CD14-positive monocyte (primary cell): ENCODE data around the gene TMEM87A. TPM values are rescaled to one million over a fixed set of nuclear protein-coding genes. Genes with fewer than 3 reads are reported as not detected.

Experiments
- DNase-seq, 3 donors: peaks; one replicate each; pipeline ENCODE4 v3.0.0-alpha.2; 2011 to 2022
- H2AFZ ChIP-seq: 2 replicates; pipeline ENCODE4 v1.6.0; 2012; ENCODE audit warnings: mild to moderate bottlenecking, low read depth, low read length, inconsistent platforms; ENCODE audit not compliant: insufficient read depth, poor library complexity, severe bottlenecking
- H3K27ac ChIP-seq, 2 donors: 1 replicate in 1 of 2; 2 replicates in 1 of 2; pipeline ENCODE4 v1.5.1; 2012 to 2013; ENCODE audit warnings: low read length in 2 of 2, control low read depth in 1 of 2, inconsistent platforms in 1 of 2, low read depth in 1 of 2, mild to moderate bottlenecking in 1 of 2
- H3K27me3 ChIP-seq, 2 donors: one replicate each; pipeline versions ENCODE4 v1.6.0 to v1.6.1; 2011 to 2013; ENCODE audit warnings: low read length in 2 of 2; ENCODE audit not compliant: control insufficient read depth in 2 of 2, insufficient read depth in 2 of 2
- H3K36me3 ChIP-seq, 2 donors: replicated peaks in 1 of 2; 1 replicate in 1 of 2; 2 replicates in 1 of 2; pipeline versions ENCODE4 v1.5.1 to v1.6.1; 2012 to 2013; ENCODE audit warnings: low read length in 2 of 2, control low read depth in 1 of 2, inconsistent platforms in 1 of 2, mild to moderate bottlenecking in 1 of 2; ENCODE audit not compliant: insufficient read depth in 2 of 2, control insufficient read depth in 1 of 2
- H3K4me1 ChIP-seq, 2 donors: 1 replicate in 1 of 2; 2 replicates in 1 of 2; pipeline versions ENCODE4 v1.5.1 to v1.6.1; 2012 to 2013; ENCODE audit warnings: low read length in 2 of 2, control low read depth in 1 of 2, inconsistent platforms in 1 of 2, mild to moderate bottlenecking in 1 of 2, moderate library complexity in 1 of 2; ENCODE audit not compliant: insufficient read depth in 2 of 2, control insufficient read depth in 1 of 2
- H3K4me2 ChIP-seq: replicated peaks from 2 replicates; pipeline ENCODE3; 2012; ENCODE audit warnings: low read length, moderate library complexity, mild to moderate bottlenecking; ENCODE audit not compliant: poor library complexity, severe bottlenecking; ENCODE audit errors: extremely low read depth
- H3K4me3 ChIP-seq, 3 experiments: fragments of 200-600 bp in 1 of 3; sonication (generic) in 1 of 3; replicated peaks in 1 of 3; 1 replicate in 2 of 3; 2 replicates in 1 of 3; pipeline ENCODE4 v1.5.1; 2011 to 2013; ENCODE audit warnings: low read length in 3 of 3, mild to moderate bottlenecking in 3 of 3, control low read depth in 2 of 3, low read depth in 2 of 3, inconsistent platforms in 1 of 3, moderate library complexity in 1 of 3
- H3K79me2 ChIP-seq: 2 replicates; pipeline ENCODE4 v1.6.0; 2012; ENCODE audit warnings: mild to moderate bottlenecking, control low read depth, inconsistent platforms, low read length, moderate library complexity; ENCODE audit not compliant: insufficient read depth
- H3K9ac ChIP-seq: 2 replicates; pipeline ENCODE4 v1.6.0; 2017; ENCODE audit warnings: low read length, mild to moderate bottlenecking; ENCODE audit not compliant: insufficient read depth, poor library complexity, severe bottlenecking
- H3K9me3 ChIP-seq, 2 donors: replicated peaks in 1 of 2; 1 replicate in 1 of 2; 2 replicates in 1 of 2; pipeline versions ENCODE4 v1.5.1 to v1.6.1; 2012 to 2013; ENCODE audit warnings: low read length in 2 of 2, control low read depth in 1 of 2; ENCODE audit not compliant: control insufficient read depth in 1 of 2, insufficient read depth in 1 of 2
- H4K20me1 ChIP-seq: 2 replicates; pipeline ENCODE4 v1.6.0; 2012; ENCODE audit warnings: mild to moderate bottlenecking, low read length, control low read depth, moderate library complexity; ENCODE audit not compliant: insufficient read depth
- H3K27ac Mint-ChIP-seq, 7 donors: one replicate each; pipeline ENCODE4 v1.8.0; 2020; ENCODE audit warnings: mild to moderate bottlenecking in 7 of 7, mixed read lengths in 7 of 7, moderate library complexity in 6 of 7, inconsistent platforms in 2 of 7
- H3K27me3 Mint-ChIP-seq, 3 donors: one replicate each; pipeline ENCODE4 v1.8.0; 2021 to 2022; ENCODE audit warnings: low read depth in 3 of 3, mild to moderate bottlenecking in 3 of 3, mixed read lengths in 3 of 3, moderate library complexity in 3 of 3, inconsistent platforms in 1 of 3
- H3K36me3 Mint-ChIP-seq, 2 donors: one replicate each; pipeline ENCODE4 v1.8.0; 2020; ENCODE audit warnings: mixed read lengths in 2 of 2, inconsistent platforms in 1 of 2, mild to moderate bottlenecking in 1 of 2
- H3K4me1 Mint-ChIP-seq: one replicate; pipeline ENCODE4 v1.8.0; 2020; ENCODE audit warnings: mild to moderate bottlenecking, mixed read lengths
- H3K4me3 Mint-ChIP-seq, 2 donors: one replicate each; pipeline ENCODE4 v1.8.0; 2020; ENCODE audit warnings: mild to moderate bottlenecking in 2 of 2, mixed read lengths in 2 of 2, moderate library complexity in 1 of 2
- H3K9me3 Mint-ChIP-seq, 7 donors: one replicate each; pipeline ENCODE4 v1.8.0; 2020 to 2022; ENCODE audit warnings: mixed read lengths in 7 of 7, mild to moderate bottlenecking in 6 of 7, moderate library complexity in 6 of 7, inconsistent platforms in 2 of 7
- CTCF ChIP-seq: fragments of 200-600 bp; IDR thresholded peaks from one replicate; pipeline ENCODE4 v1.8.0; 2022; ENCODE audit warnings: antibody characterized with exemption, mild to moderate bottlenecking
- whole genome bisulfite sequencing: methylation state at CpG from one replicate; pipeline ENCODE4 v1.1.5; 2013; ENCODE audit warnings: missing lambda C conversion rate; ENCODE audit not compliant: insufficient coverage; 5-methylcytosine and 5-hydroxymethylcytosine counted together
- intact Hi-C, 2 donors: fragments of 100-400 bp; cut with micrococcal nuclease; formaldehyde crosslinking; loops; one replicate each; pipeline versions ENCODE4 v1.15.0 to v1.15.1; 2023
- polyA plus RNA-seq, 3 donors: library from polyadenylated mRNA; depleted of rRNA in 1 of 3; unstranded in 2 of 3; stranded (reverse) in 1 of 3; fragments of 300-500 nt in 2 of 3; fragments of >200 nt in 1 of 3; fragmentation: Illumina TruSeq in 2 of 3; gene quantifications; 1 replicate in 2 of 3; 2 replicates in 1 of 3; pipeline ENCODE4 v1.2.3, GENCODE V29; 2012 to 2021

Gene TMEM87A
- polyA plus RNA-seq, 3 donors, result 24.4 to 49.4 (median 39.3) TPM

GRCh38 chr15:42217568-42217967 is 55.7 kb downstream of the TMEM87A start:
- H3K27ac ChIP-seq, result no peak overlapping the region
- no peak for TF ChIP-seq CTCF
- H3K9me3 ChIP-seq, result no peaks in the 10 kb centered on the region
- intact Hi-C loops, result no loop called here
- no peak overlapping the region for H2AFZ ChIP-seq
- DNase-seq, result no peak
- peaks cover 7% of the 10 kb centered on the region for H3K4me1 Mint-ChIP-seq
- no peak overlapping the region for H3K4me3 Mint-ChIP-seq
- peaks cover 4% of the 10 kb centered on the region for H4K20me1 ChIP-seq
- no peak overlapping the region for H3K4me3 ChIP-seq
- no CpG with 5 or more reads among the region's 2 CpGs for WGBS
- H3K27ac Mint-ChIP-seq, result no peak overlapping the region
- no peak overlapping the region for H3K4me2 ChIP-seq
- peaks cover 71 to 84% of the 10 kb centered on the region in 2 donors for H3K36me3 Mint-ChIP-seq
- H3K9ac ChIP-seq, result no peak overlapping the region
- H3K27me3 Mint-ChIP-seq, result no peaks in the 10 kb centered on the region
- H3K79me2 ChIP-seq, result no peaks in the 10 kb centered on the region
- H3K36me3 ChIP-seq, result peaks cover 62 to 88% of the 10 kb centered on the region in 2 donors
- no peaks in the 10 kb centered on the region for H3K4me1 ChIP-seq
- no peaks in the 10 kb centered on the region for H3K27me3 ChIP-seq
- H3K9me3 Mint-ChIP-seq, result no peaks in the 10 kb centered on the region

- Histone ChIP-seq H2AFZ (no peak overlapping the region), H3K4me1 (no peaks in the 10 kb centered on the region), H3K27ac (no peak overlapping the region), H3K9ac (no peak overlapping the region), H3K79me2 (no peaks in the 10 kb centered on the region), H4K20me1 (peaks cover 4% of the 10 kb centered on the region), H3K4me2 (no peak overlapping the region), H3K4me3 (no peak overlapping the region), H3K9me3 (no peaks in the 10 kb centered on the region), H3K27me3 (no peaks in the 10 kb centered on the region), H3K36me3 (peaks cover 75 to 93% of the 10 kb centered on the region in 2 donors)
- intact Hi-C loops, result no loop called here
- Mint-ChIP-seq H3K36me3 (peaks cover 76 to 89% of the 10 kb centered on the region in 2 donors), H3K27ac (peak overlapping the region in 1 of 7 donors; percentile 36), H3K9me3 (no peaks in the 10 kb centered on the region), H3K27me3 (no peaks in the 10 kb centered on the region), H3K4me1 (peaks cover 7% of the 10 kb centered on the region), H3K4me3 (no peak overlapping the region)
- no peak for TF ChIP-seq CTCF
- no CpG with 5 or more reads among the region's 4 CpGs for WGBS
- DNase-seq, result no peak
These were observed 57.1 kb downstream of the TMEM87A start for GRCh38 chr15:42215913-42216829.
